Hematopoietic multipotent progenitor cell treated with erythropoietin and hydrocortisone succinate and interleukin-3 and kit ligand, for 6 days (in vitro differentiated cells): Measurements from ENCODE around the gene NXPH1.
"Not testable (repeated sequence)": the region's sequence is repeated elsewhere in the genome, so short reads cannot be mapped to it uniquely, and the experiment has no call there.

Source experiments
- DNase-seq: peaks from one replicate; pipeline ENCODE4 v3.0.0-alpha.2; 2015

NXPH1 gene

DNA sequence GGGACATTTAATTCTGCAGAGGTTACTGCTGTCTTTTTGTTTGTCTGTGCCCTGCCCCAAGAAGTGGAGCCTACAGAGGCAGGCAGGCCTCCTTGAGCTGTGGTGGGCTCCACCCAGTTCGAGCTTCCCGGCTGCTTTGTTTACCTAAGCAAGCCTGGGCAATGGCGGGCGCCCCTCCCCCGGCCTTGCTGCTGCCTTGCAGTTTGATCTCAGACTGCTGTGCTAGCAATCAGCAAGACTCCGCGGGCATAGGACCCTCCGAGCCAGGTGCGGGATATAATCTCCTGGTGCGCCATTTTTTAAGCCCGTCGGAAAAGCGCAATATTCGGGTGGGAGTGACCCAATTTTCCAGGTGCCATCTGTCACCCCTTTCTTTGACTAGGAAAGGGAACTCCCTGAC is 298.3 kb downstream of the NXPH1 start:
- DNase-seq = not testable (repeated sequence)

DNA sequence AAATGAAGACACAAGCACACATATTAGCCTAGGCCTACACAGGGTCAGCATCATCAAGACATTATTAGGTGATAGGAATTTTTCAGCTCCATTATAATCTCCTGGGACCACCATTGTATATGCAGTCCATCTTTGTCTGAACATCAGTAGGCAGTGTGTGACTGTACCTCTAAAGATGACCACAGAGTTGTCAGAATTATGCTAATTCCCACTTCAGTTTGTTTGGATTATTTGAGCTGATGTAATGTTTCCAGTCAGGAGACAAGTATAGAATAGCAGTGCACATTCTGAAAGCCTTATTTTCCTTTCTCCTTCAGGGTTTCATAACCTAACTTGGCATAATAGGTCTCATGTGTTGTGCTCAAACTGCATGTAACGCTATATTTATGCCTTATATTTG is 306.4 kb downstream of the NXPH1 start:
- no peak for DNase-seq

DNA sequence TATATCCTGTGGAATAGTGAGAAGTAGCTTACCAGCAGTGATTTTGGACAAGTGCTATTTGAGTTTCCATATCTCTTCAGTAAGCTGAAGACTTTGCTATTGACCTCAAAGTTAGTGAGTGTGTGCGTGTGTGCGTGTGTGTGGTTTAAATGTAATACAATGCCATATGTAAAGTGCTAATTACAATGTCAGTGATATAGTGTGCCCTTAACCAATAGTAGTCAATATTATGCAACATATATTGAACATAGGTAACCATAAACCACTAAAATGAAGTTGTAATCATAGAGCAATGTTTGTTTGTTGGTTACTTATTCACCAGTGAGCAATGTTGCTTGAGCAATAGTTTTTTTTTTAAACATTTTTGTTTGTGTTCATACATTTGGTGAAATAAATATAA is 309.4 kb downstream of the NXPH1 start:
- no peak for DNase-seq

GRCh38 chr7:8747338-8747737 is 313.9 kb downstream of the NXPH1 start:
- no peak for DNase-seq

GRCh38 chr7:8751557-8752231 is 318.3 kb downstream of the NXPH1 start:
- no peak for DNase-seq

- no peak for DNase-seq
Measured at GRCh38 chr7:8753355-8753754, 319.9 kb downstream of the NXPH1 start.

GRCh38 chr7:8761731-8762130 is 328.3 kb downstream of the NXPH1 start:
- no peak for DNase-seq

DNA sequence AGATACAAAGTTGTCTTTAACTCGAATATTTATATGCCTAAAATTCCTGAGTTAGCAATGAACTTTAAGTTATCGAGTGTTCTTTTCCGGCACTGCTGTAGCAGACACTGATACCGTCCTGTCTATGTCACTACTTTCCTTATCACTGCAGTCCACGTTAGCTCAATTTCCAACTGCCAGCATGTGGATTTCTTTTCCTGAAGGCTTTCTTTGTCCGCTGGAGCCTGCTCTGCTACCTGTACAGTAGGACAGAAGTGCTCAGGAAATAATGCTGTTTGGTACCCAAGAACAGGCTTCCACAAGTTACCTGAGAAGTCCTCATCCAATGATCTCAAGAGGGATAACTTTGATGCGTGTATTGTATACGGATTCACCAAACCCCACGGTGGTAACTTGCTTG is 329.4 kb downstream of the NXPH1 start:
- no peak for DNase-seq

DNA sequence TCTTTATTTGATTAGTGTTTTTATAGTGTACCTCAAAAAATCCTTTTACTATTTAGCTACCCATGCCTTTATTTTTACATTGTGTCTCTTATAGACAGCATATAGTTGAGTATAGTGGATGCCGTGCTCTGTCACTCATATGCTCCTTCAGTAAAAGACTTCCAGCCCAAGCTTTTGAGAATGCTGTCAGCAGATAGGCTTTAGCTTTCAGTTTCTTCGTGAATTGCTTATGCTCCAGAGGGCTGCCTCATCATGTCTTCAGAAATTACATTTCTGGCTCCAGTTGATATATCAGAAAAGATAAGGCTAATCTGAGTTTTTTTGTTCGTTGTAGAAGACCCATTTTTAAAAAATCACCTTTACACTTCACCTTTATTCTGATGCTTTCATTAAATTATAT is 332.0 kb downstream of the NXPH1 start:
- DNase-seq = no peak

GRCh38 chr7:8773518-8773917 is 340.1 kb downstream of the NXPH1 start:
- DNase-seq = no peak

GRCh38 chr7:8778459-8778858 is 345.1 kb downstream of the NXPH1 start:
- DNase-seq = no peak

GRCh38 chr7:8781166-8781565 is 347.8 kb downstream of the NXPH1 start:
- DNase-seq = no peak

DNA sequence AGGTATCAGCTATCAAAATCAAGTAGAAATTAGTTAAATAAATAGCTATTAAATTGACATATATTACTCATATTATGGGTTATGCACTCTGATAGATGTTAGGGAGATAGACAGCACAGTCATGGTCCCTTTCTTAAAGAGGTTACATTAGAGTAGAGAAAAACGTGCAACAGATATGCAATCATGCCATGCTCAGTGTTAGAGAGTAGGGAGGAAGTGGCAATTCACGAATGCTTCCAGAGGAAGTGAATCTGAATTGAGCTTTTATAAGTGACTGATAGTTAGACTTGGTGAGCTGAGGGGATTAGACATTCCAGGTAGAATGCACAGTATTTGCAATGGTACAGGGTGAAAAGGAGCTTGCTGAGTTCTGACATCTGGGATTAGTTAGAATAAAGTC is 349.8 kb downstream of the NXPH1 start:
- no peak for DNase-seq

- DNase-seq = no peak
Measured at GRCh38 chr7:8785081-8785480, 351.7 kb downstream of the NXPH1 start.

GRCh38 chr7:8800986-8801385 is 367.6 kb downstream of the NXPH1 start:
- no peak for DNase-seq
